ENCODE results near the gene TTLL10. TPM values are rescaled to one million over a fixed set of nuclear protein-coding genes. Genes with fewer than 3 reads are reported as not detected.

The TTLL10 gene
- total and polyA plus RNA-seq, 4 donors, result not detected

- Histone ChIP-seq H3K9me3 (ENCODE audit: control insufficient read depth in 4 of 4, low read length in 3 of 4) (no peaks in the 10 kb centered on the region), H3K4me3 (ENCODE audit: low read depth in 1 of 3, low read length in 3 of 3) (no peak within 1 kb of the TSS), H3K4me1 (ENCODE audit: control insufficient read depth in 4 of 4, insufficient read depth in 4 of 4, low read length in 3 of 4) (peaks cover 0 to 8% (median 0%) of the 10 kb centered on the region in 4 donors), H3K27me3 (ENCODE audit: control insufficient read depth in 4 of 4, insufficient read depth in 4 of 4, low read length in 3 of 4) (no peaks in the 10 kb centered on the region), H3K36me3 (ENCODE audit: control insufficient read depth in 4 of 4, insufficient read depth in 3 of 4, low read depth in 1 of 4, low read length in 3 of 4) (peaks cover 7 to 25% (median 12%) of the 10 kb centered on the region in 4 donors), H3K27ac (ENCODE audit: low read depth in 1 of 2, low read length in 2 of 2) (no peak within 1 kb of the TSS), H3K9ac (ENCODE audit: low read depth in 1 of 2, low read length in 2 of 2) (no peak within 1 kb of the TSS)
- TF ChIP-seq YY1 (IDR thresholded peaks at IDR 0.05), result no peak
- TF ChIP-seq, protein P1, sequence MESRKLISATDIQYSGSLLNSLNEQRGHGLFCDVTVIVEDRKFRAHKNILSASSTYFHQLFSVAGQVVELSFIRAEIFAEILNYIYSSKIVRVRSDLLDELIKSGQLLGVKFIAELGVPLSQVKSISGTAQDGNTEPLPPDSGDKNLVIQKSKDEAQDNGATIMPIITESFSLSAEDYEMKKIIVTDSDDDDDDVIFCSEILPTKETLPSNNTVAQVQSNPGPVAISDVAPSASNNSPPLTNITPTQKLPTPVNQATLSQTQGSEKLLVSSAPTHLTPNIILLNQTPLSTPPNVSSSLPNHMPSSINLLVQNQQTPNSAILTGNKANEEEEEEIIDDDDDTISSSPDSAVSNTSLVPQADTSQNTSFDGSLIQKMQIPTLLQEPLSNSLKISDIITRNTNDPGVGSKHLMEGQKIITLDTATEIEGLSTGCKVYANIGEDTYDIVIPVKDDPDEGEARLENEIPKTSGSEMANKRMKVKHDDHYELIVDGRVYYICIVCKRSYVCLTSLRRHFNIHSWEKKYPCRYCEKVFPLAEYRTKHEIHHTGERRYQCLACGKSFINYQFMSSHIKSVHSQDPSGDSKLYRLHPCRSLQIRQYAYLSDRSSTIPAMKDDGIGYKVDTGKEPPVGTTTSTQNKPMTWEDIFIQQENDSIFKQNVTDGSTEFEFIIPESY (IDR thresholded peaks at IDR 0.05), result no peak
- TF ChIP-seq CTCF (IDR thresholded peaks at IDR 0.05; ENCODE audit: low read depth, low read length, missing input control), result no peak
- TF ChIP-seq NR2F2 (IDR thresholded peaks at IDR 0.05), result no peak
- TF ChIP-seq MAX (IDR thresholded peaks at IDR 0.05), result no peak
- TF ChIP-seq TAF1 (conservative IDR thresholded peaks at IDR 0.05), result no peak
- TF ChIP-seq REST (IDR thresholded peaks at IDR 0.05), result no peak
- no peak for TF ChIP-seq RAD21 (IDR thresholded peaks at IDR 0.05)
- no peak for TF ChIP-seq FOXA2 (IDR thresholded peaks at IDR 0.05)
- no peak for DNase-seq (ENCODE audit: low spot score)
- 62% methylated on average over 56 of the region's 56 CpGs for WGBS
These were observed 39.9 kb downstream of the TTLL10 start, which contains the start of gene TNFRSF4 for GRCh38 chr1:1213345-1214265. TSS of gene TNFRSF4 (minus strand) at chr1:1214153. CDS start at chr1:1214127, 26 bp downstream.

DNA sequence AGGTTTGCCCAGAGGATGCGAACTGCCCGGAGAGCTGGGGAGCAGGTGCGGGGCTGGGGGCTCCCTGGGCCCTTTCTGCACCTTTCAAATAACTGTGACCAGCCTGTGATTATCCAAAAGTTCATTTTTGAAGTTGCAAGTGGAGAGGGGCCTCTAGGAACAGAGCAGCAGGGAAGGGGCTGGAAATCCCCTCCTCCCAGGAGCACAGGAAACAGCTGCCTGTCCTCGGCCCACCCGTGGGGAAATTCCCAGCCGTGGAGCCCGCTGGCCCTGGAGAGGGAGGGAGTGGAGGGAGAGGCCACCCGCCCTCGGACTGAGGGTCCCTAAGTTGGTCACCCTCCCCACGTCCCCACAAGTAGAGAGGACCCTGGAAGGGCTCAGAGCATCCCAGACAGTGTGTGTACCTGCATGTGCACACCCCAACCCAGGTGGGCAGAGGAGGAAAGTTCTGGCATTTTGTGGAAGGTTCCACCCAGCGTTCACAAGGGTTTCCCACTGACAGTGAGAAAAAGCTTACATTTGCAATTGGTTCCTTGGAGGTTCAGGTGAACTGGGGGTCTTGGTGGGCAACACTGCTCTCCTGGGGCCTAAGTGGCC, 41.5 kb downstream of the TTLL10 start:
- Histone ChIP-seq H3K9ac (ENCODE audit: low read depth in 1 of 2, low read length in 2 of 2) (no peak overlapping the region), H3K9me3 (ENCODE audit: control insufficient read depth in 4 of 4, low read length in 3 of 4) (no peaks in the 10 kb centered on the region), H3K27me3 (ENCODE audit: control insufficient read depth in 4 of 4, insufficient read depth in 4 of 4, low read length in 3 of 4) (no peaks in the 10 kb centered on the region), H3K4me3 (ENCODE audit: low read depth in 1 of 3, low read length in 3 of 3) (no peak overlapping the region), H3K36me3 (ENCODE audit: control insufficient read depth in 4 of 4, insufficient read depth in 3 of 4, low read depth in 1 of 4, low read length in 3 of 4) (peaks cover 10 to 33% (median 13%) of the 10 kb centered on the region in 4 donors), H3K27ac (ENCODE audit: low read depth in 1 of 2, low read length in 2 of 2) (no peak overlapping the region), H3K4me1 (ENCODE audit: control insufficient read depth in 4 of 4, insufficient read depth in 4 of 4, low read length in 3 of 4) (peaks cover 0 to 8% (median 0%) of the 10 kb centered on the region in 4 donors)
- no peak for DNase-seq (ENCODE audit: low spot score)
- 56% methylated on average over 11 of the region's 11 CpGs for WGBS
- TF ChIP-seq HNF4A (conservative IDR thresholded peaks at IDR 0.05), result no peak
- TF ChIP-seq EGR1 (IDR thresholded peaks at IDR 0.05; ENCODE audit: low read depth in 2 of 2), result no peak
- no peak for TF ChIP-seq CTCF (IDR thresholded peaks at IDR 0.05; ENCODE audit: low read depth, low read length, missing input control)
- TF ChIP-seq, protein P1 (IDR thresholded peaks at IDR 0.05), result no peak
- no peak for TF ChIP-seq ATF3 (IDR thresholded peaks at IDR 0.05)

Measured in liver (tissue), 9 donors.